Mucosa of stomach (tissue), 1 donor: ENCODE data around the gene ZCCHC14.
"Not testable (repeated sequence)": the region's sequence is repeated elsewhere in the genome, so short reads cannot be mapped to it uniquely, and the experiment has no call there.

Experiments
- H3K27me3 ChIP-seq: one replicate; pipeline ENCODE4 v1.7.0; 2013; ENCODE audit warnings: mild to moderate bottlenecking, low read length; ENCODE audit not compliant: control insufficient read depth, insufficient read depth
- H3K36me3 ChIP-seq: one replicate; pipeline ENCODE4 v1.7.0; 2013; ENCODE audit warnings: low read length; ENCODE audit not compliant: control insufficient read depth, insufficient read depth
- H3K4me1 ChIP-seq: one replicate; pipeline ENCODE4 v1.7.0; 2013; ENCODE audit warnings: mild to moderate bottlenecking, low read length; ENCODE audit not compliant: control insufficient read depth, insufficient read depth
- H3K4me3 ChIP-seq: one replicate; pipeline ENCODE4 v1.7.0; 2013; ENCODE audit warnings: low read length
- H3K9ac ChIP-seq: one replicate; pipeline ENCODE4 v1.7.0; 2013; ENCODE audit warnings: mild to moderate bottlenecking, low read length, moderate library complexity
- H3K9me3 ChIP-seq: one replicate; pipeline ENCODE4 v1.7.0; 2013; ENCODE audit warnings: mild to moderate bottlenecking, low read length, moderate library complexity; ENCODE audit not compliant: control insufficient read depth
- donor health status: Pancreatic carcinoma.

ZCCHC14 gene

DNA sequence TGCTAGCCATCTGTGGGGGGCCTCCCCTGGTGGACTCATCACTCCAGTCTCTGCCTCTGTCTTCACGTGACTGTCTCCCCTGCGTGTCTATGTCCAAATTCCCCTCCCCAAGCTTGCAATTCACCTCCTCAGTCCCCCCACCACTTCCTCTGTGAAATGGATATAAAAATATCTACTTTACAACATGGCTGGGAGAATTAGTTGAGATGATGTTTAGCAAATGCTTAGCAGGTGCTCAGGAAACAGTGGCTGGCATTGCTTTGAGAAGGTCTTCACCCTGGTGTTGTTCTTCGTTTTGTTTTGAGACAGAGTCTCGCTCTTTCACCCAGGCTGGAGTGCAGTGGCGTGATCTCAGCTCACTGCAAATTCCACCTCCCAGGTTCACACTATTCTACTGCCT, 8.3 kb upstream of the ZCCHC14 start:
- no peaks in the 10 kb centered on the region for H3K36me3 ChIP-seq
- no peaks in the 10 kb centered on the region for H3K9me3 ChIP-seq
- H3K9ac ChIP-seq: no peak overlapping the region
- no peaks in the 10 kb centered on the region for H3K4me1 ChIP-seq
- H3K4me3 ChIP-seq: no peak overlapping the region
- H3K27me3 ChIP-seq: no peaks in the 10 kb centered on the region

DNA sequence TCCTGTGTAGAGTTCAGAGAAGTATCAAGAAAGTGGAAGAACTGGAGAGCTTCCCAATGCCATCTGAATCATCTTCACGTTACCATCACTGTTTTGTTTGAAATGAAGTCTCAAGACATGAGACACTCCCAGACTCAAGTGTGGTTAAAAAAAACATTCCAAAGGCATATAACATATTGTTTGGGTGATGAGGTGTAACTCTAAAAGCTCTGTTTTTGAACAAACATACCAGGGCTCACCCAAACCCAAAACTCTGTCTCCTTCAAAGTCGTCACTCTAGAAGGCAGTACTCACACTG, 6.3 kb upstream of the ZCCHC14 start:
- Histone ChIP-seq H3K4me3 (no peak overlapping the region), H3K9me3 (no peaks in the 10 kb centered on the region), H3K9ac (no peak overlapping the region), H3K36me3 (no peaks in the 10 kb centered on the region), H3K4me1 (no peaks in the 10 kb centered on the region), H3K27me3 (no peaks in the 10 kb centered on the region)

DNA sequence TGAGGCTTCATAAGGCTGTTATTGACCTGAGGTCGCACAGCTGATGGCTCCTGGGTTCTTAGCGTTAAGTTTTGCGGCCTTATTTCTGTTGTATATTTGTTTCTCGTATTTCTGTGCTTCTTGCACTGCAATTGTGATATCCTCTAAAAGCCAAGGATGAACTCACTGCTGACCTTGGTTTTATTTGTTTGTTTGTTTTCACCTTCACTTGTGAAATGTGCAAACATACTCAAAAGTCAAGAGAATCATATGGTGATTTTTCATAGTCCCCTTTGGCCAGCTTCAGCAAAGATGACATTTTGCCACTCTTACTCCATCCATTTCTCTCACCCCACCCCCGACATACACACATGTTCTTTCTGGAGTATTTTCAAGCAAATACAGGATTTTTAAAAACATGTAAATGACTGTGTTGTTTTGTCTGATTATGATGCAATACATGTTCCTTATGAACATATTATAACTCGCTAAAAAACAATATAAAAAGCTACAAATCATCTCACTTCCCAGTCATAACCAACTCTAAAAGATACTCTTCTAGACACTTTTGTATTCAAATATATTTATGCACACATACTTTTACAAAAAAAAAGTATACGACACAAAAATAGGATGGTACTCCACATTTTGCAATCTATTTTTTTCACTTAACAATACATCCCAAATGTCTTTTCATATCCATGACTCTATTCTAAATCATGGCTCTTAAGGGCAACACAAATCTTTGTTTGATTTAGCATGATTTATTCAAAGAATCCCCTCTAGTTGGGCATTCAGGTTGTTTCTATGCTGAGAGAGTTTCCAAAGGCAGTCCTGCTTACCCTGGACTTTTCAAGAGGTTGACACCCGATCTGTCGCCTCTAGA, 5.7 kb upstream of the ZCCHC14 start:
- Histone ChIP-seq H3K4me1 (peaks cover 2% of the 10 kb centered on the region), H3K27me3 (no peaks in the 10 kb centered on the region), H3K9ac (no peak overlapping the region), H3K36me3 (no peaks in the 10 kb centered on the region), H3K9me3 (no peaks in the 10 kb centered on the region), H3K4me3 (no peak overlapping the region)

DNA sequence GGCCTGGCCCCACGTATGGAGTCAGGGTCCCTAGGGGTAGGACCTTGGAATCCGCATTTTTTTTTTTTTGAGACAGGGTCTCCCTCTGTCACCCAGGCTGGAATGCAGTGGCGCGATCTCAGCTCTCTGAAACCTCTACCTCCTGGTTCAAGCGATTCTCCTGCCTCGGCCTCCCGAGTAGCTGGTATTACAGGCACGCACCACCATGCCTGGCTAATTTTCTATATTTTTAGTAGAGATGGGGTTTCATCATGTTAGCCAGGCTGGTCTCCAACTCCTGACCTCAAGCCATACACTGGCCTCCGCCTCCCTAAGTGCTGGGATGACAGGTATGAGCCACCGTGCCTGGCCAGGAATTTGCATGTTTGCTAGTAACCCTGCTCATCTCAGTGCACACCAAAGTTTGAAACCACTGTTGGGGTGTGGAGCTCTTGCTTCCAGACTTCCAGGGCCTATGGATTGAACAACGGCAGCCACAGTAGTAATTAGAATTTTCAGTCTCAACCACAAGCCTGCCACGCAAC, 5.0 kb upstream of the ZCCHC14 start:
- H3K27me3 ChIP-seq, H3K4me1 ChIP-seq, H3K4me3 ChIP-seq, H3K36me3 ChIP-seq, H3K9ac ChIP-seq, H3K9me3 ChIP-seq: not testable (repeated sequence)

DNA sequence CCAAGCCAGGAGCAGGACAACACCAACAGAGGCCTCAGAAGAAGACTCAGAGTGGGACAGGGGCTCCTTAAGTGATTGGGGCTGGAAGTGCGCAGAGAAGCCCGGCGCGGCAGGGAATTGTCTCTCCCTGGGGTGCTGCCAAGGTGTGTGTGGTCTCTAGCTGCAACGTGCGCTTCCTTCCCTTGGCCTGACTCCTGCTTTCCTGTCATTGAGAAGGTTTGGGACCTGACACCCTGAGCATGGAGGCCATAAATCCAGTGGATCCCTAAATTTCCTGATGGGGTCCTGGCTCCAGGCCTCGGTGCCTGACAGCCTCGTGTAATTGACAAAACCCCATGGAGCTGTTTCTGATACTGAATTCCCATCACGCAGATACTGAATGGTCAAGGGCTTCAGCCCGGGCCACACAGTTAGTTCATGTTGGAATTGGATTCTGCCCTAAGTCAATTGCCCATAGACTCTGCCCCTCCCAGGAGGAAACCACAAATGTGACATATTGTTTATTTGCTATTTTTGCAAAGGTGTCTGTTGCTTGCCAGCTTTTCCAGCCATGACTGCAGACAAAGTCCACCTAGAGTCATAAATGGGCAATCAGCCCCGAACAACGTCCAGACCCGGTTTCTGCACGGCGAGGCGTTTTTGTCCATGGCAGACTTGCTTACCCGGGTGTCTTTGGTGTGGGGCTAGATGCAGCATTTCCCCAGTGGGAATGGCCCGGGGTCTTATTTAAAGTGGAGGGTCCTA, 4.4 kb upstream of the ZCCHC14 start:
- not testable (repeated sequence) for H3K9ac ChIP-seq

DNA sequence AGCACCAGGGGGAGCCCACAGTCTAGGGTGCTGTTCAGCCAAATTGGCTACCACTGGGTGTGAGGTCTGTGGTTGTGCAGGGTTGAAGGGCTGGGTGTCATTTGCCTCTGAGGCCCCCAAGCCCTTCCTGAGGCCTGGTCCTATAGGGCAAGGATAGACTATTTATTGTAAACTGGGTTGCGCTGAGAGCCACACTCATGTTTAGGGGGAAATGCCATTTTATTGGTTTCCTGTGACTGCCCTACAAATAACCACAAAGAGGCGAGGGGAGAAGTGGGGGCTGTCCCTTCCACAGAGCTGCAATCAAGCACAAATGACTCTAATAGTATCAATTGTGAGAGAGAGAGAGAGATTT, 3.6 kb upstream of the ZCCHC14 start:
- Histone ChIP-seq H3K9ac (no peak overlapping the region), H3K27me3 (no peaks in the 10 kb centered on the region)

More for the DNA sequence above, 4.4 kb upstream of the ZCCHC14 start:
- not testable (repeated sequence) for H3K9me3 ChIP-seq, H3K27me3 ChIP-seq, H3K36me3 ChIP-seq, H3K4me1 ChIP-seq, H3K4me3 ChIP-seq

DNA sequence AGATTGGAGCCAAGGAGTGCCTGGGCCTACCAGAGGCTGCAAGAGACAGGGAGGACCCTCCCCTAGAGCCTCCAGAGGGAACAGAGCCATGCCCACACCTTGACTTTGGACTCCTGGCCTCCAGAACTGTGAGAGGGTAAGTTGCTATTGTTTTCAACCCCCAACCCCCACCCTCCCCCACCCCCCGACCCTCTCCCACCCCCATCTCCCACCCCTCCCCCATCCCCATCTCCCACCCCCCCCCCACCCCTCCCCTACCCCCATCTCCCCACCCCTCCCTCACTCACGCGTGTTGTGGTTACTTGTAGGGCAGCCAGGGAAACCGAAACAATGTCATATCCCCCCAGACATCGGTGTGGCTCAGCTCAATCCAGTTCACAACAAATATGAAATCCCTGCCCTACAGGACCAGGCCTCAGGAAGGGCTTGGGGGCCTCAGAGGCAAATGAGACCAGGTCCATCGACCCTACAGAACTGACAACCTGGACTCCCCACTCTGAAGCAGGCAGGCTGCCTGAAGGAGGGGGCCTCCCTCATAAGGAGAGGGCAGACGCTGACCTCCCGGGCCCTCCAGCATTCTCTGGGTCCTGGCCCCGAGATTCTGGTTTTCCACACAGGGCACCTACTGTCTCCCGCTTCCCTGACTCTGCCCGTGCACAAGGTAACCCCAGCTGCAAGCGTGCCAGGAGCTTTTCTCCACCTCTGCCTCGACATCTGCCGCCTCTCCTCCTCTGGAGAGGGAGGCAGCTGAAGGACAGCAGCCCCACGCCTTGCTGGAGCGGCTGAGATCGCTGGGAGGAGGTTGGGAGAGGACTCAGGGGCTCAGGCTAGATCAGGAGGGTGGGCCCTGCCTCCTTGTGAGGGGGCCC, 3.0 kb upstream of the ZCCHC14 start:
- no peaks in the 10 kb centered on the region for H3K27me3 ChIP-seq
- peaks cover 14% of the 10 kb centered on the region for H3K4me1 ChIP-seq

More for the DNA sequence above, 3.6 kb upstream of the ZCCHC14 start:
- Histone ChIP-seq H3K4me1 (peaks cover 8% of the 10 kb centered on the region), H3K9me3 (no peaks in the 10 kb centered on the region), H3K36me3 (no peaks in the 10 kb centered on the region), H3K4me3 (no peak overlapping the region)

DNA sequence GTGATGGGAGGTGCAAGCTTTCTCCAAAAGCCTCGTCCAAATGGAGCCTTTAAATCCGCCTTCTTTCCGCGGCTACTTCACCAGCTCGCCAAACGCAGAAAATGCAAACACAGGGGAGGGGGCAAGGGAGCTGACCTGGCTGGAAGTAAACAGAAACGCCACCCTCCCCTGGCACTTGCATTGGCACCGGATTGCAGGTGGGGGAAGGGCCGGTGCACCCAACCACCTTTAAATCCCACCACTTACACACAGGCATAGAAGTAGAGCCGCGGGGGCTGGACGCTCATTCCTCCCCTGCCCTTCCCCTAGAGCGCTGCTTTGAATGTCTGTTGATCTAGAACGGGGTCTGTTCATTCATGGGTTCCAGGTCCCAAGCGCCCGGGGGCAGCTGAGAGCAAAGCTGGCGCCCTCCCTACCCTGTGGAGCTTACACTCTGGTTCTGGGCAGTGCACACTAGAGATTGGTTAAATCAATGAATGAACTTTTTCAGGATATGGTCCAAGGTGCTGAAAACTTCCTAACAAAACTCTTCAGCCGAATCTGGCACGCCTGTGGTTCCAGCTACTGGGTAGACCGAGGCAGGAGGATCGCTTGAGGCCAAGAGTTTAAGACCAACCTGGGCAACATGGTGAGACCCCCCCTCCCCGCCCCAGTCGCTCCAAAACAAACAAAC, 920 bp upstream of the ZCCHC14 start:
- peak overlapping the region; percentile 43 for H3K9ac ChIP-seq
- no peaks in the 10 kb centered on the region for H3K36me3 ChIP-seq
- peak overlapping the region; percentile 50 for H3K4me3 ChIP-seq
- H3K4me1 ChIP-seq: peaks cover 24% of the 10 kb centered on the region
- no peaks in the 10 kb centered on the region for H3K9me3 ChIP-seq
- no peaks in the 10 kb centered on the region for H3K27me3 ChIP-seq

More for the DNA sequence above, 3.0 kb upstream of the ZCCHC14 start:
- H3K36me3 ChIP-seq: no peaks in the 10 kb centered on the region
- no peak overlapping the region for H3K9ac ChIP-seq
- no peaks in the 10 kb centered on the region for H3K9me3 ChIP-seq
- H3K4me3 ChIP-seq: no peak overlapping the region

DNA sequence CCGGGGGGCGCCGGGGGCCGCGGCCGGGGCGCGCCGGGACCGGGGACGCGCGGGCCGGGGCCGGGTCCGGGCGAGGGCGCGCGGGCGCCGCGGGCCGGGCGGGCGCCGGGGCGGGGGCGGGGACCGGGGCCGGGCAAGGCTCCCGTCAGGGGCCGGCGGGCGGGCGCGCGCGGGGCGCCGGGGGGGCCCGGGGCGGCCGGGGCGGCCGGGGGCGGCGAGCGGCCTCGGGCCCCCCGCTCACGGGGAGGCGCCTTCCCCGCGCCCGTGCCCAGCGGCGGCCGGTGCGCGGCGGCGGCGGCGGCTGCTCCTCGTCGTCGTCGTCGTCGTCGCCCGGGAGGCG, 563 bp downstream of the ZCCHC14 start:
- no peak overlapping the region for H3K4me3 ChIP-seq
- no peaks in the 10 kb centered on the region for H3K27me3 ChIP-seq
- H3K4me1 ChIP-seq: peaks cover 33% of the 10 kb centered on the region
- H3K9me3 ChIP-seq: no peaks in the 10 kb centered on the region
- no peaks in the 10 kb centered on the region for H3K36me3 ChIP-seq
- H3K9ac ChIP-seq: no peak overlapping the region

DNA sequence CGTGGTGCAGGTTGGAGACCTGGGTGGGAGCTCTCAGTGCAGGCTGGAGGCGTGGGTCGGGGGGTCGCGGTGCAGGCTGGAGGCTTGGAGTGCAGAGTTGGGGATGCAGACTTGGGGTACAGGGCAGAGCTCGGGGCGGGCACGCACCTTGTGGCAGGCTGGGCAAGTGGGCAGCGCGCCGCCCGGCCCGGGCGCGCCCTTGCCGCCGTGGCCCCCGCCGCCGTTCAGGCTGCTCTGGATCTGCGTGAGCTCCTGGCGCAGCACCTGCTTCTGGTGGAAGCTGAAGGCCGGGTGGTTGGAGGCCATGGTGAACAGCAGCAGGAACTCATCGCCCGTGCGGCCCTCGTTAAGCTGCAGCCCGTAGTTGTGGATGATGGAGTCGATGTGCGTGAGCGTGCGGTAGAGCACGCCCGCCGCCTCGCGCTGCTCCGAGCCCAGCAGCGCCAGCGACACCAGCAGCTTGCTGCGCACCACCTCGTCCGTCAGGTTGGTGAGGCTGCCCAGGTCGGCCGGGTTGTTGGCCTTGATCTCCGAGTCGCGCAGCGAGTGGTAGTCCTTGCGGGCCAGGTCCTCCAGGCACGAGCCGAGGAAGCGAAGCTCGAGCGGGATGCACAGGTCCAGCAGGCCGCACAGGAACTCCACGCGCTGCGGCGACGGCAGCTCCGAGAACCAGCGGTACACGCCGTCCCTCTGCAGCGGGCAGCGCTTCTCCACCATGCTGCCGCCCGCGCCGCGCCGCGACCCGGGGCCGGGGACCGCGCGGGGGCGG, 1.1 kb downstream of the ZCCHC14 start:
- H3K4me3 ChIP-seq: peak overlapping the region; percentile 31
- no peaks in the 10 kb centered on the region for H3K9me3 ChIP-seq
- H3K27me3 ChIP-seq: no peaks in the 10 kb centered on the region
- peak overlapping the region; percentile 41 for H3K9ac ChIP-seq
- no peaks in the 10 kb centered on the region for H3K36me3 ChIP-seq
- H3K4me1 ChIP-seq: peaks cover 39% of the 10 kb centered on the region
